Stimulated activated naive CD8-positive, alpha-beta T cell treated with anti-CD3 and anti-CD28 coated beads, Interleukin-15, Interleukin-2, amounts not matched to agents 100 ng/mL and 50 ng/mL, for 24 hours (primary cell): Measurements from ENCODE around the gene PARG.
"Not testable (repeated sequence)": the region's sequence is repeated elsewhere in the genome, so short reads cannot be mapped to it uniquely, and the experiment has no call there.

Experiments used
- H3K27ac Mint-ChIP-seq: one replicate; pipeline ENCODE4 v1.8.0; 2021; ENCODE audit warnings: mild to moderate bottlenecking, mixed read lengths
- H3K27me3 Mint-ChIP-seq: one replicate; pipeline ENCODE4 v1.8.0; 2021; ENCODE audit warnings: mixed read lengths
- H3K36me3 Mint-ChIP-seq: one replicate; pipeline ENCODE4 v1.8.0; 2021; ENCODE audit warnings: low read depth, mixed read lengths
- H3K4me1 Mint-ChIP-seq: one replicate; pipeline ENCODE4 v1.8.0; 2021; ENCODE audit warnings: low read depth, mixed read lengths
- H3K4me3 Mint-ChIP-seq: one replicate; pipeline ENCODE4 v1.8.0; 2021; ENCODE audit warnings: mild to moderate bottlenecking, mixed read lengths
- H3K9me3 Mint-ChIP-seq: one replicate; pipeline ENCODE4 v1.8.0; 2021; ENCODE audit warnings: mixed read lengths

The PARG gene

DNA sequence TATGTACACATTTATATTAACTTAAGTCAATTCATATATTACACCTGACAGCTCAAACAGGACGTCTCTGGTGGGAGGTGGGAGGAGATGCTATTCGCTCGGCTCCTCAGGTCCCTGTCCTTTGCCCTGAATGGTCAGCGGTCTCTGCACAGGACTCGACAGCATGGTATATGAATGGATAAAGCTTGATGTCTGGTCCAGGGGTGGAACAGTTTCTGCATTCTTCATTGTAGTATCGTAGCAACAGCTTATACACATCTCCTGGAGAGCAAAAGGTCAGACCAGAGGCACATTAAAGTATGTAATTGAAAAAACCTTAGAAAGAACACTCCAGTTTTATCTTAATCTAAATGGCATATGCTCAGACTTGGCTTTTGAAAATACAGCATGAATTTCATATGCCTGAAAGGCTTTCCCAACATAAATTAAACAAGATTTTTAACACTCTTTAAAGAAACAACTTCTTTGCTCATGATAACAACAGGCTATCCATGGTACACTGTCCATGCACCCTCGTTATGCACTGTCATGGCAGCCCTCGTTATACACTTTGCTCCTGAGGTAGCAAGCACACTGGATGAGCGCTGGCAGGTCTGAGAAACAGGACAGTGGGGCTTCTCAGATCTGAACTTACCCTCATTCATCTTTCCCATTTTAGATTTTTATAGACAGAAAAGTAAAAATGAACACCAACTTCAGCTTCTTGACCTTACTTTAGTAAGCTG, 122.4 kb downstream of the PARG start:
- Mint-ChIP-seq H3K36me3 (peaks cover 73% of the 10 kb centered on the region), H3K9me3 (peaks cover 7% of the 10 kb centered on the region), H3K4me1 (no peaks in the 10 kb centered on the region), H3K4me3 (no peak overlapping the region), H3K27me3 (no peaks in the 10 kb centered on the region), H3K27ac (no peak overlapping the region)

GRCh38 chr10:49817845-49818244, 124.0 kb downstream of the PARG start:
- peaks cover 73% of the 10 kb centered on the region for H3K36me3 Mint-ChIP-seq
- peaks cover 7% of the 10 kb centered on the region for H3K9me3 Mint-ChIP-seq
- H3K27me3 Mint-ChIP-seq, result no peaks in the 10 kb centered on the region
- no peaks in the 10 kb centered on the region for H3K4me1 Mint-ChIP-seq
- no peak overlapping the region for H3K4me3 Mint-ChIP-seq
- no peak overlapping the region for H3K27ac Mint-ChIP-seq

DNA sequence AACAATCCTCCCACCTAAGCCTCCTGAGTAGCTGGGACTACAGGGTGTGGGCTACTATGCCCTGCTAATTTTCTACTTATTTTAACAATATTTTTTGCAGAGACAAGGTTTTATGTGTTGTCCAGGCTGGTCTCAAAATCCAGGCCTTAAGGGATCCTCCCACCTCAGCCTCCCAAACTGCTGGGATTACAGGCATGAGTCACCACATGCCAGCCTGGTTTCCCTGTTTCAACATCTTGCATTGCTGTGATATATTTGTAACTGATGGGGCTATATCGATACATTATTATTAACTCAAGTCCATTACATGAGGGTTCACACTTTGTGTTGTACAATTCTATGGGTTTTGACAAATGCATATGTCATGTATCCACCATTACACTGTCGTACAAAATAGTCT, 137.8 kb downstream of the PARG start:
- Mint-ChIP-seq H3K27ac (no peak overlapping the region), H3K4me3 (no peak overlapping the region), H3K27me3 (peaks cover 10% of the 10 kb centered on the region), H3K36me3 (no peaks in the 10 kb centered on the region), H3K9me3 (peaks cover 7% of the 10 kb centered on the region), H3K4me1 (no peaks in the 10 kb centered on the region)

GRCh38 chr10:49798275-49798674, 143.6 kb downstream of the PARG start:
- Mint-ChIP-seq H3K4me3 (no peak overlapping the region), H3K4me1 (no peaks in the 10 kb centered on the region), H3K27me3 (no peaks in the 10 kb centered on the region), H3K9me3 (no peaks in the 10 kb centered on the region), H3K36me3 (no peaks in the 10 kb centered on the region), H3K27ac (no peak overlapping the region)

- H3K4me3 Mint-ChIP-seq, result no peak overlapping the region
- no peak overlapping the region for H3K27ac Mint-ChIP-seq
- H3K9me3 Mint-ChIP-seq, result no peaks in the 10 kb centered on the region
- no peaks in the 10 kb centered on the region for H3K4me1 Mint-ChIP-seq
- no peaks in the 10 kb centered on the region for H3K27me3 Mint-ChIP-seq
- no peaks in the 10 kb centered on the region for H3K36me3 Mint-ChIP-seq
These were observed 150.7 kb downstream of the PARG start for GRCh38 chr10:49791100-49791499.

GRCh38 chr10:49784681-49785080, 157.1 kb downstream of the PARG start:
- Mint-ChIP-seq H3K27me3 (peaks cover 13% of the 10 kb centered on the region), H3K36me3 (no peaks in the 10 kb centered on the region), H3K4me3 (no peak overlapping the region), H3K27ac (no peak overlapping the region), H3K9me3 (no peaks in the 10 kb centered on the region), H3K4me1 (no peaks in the 10 kb centered on the region)

DNA sequence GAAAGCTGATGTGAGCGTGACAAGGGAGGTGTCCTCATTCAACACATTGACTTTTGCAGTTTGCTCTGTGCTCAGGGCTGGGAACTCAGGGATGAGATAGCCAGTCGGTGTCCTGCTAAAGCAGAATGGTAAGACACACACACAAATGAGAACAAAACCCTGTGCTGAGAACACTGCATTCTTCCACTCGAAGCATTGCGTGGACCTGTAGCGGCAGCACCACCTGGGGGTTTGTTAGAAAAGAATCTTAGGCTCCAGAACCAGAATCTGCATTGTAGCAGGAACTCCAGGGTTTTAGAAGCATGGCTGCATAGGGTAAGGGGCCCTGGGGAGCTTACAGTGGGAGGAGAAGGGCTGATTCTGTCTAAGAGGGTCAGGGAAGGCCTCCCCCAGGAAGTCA, 158.2 kb downstream of the PARG start:
- Mint-ChIP-seq H3K9me3 (no peaks in the 10 kb centered on the region), H3K4me3 (no peak overlapping the region), H3K36me3 (no peaks in the 10 kb centered on the region), H3K27me3 (peaks cover 18% of the 10 kb centered on the region), H3K4me1 (no peaks in the 10 kb centered on the region), H3K27ac (no peak overlapping the region)

- Mint-ChIP-seq H3K36me3 (no peaks in the 10 kb centered on the region), H3K9me3 (no peaks in the 10 kb centered on the region), H3K4me3 (no peak overlapping the region), H3K27ac (no peak overlapping the region), H3K27me3 (peaks cover 21% of the 10 kb centered on the region), H3K4me1 (no peaks in the 10 kb centered on the region)
These were observed 160.6 kb downstream of the PARG start for GRCh38 chr10:49781247-49781646.

- Mint-ChIP-seq H3K4me3 (no peak overlapping the region), H3K4me1 (no peaks in the 10 kb centered on the region), H3K27me3 (peaks cover 19% of the 10 kb centered on the region), H3K27ac (no peak overlapping the region), H3K9me3 (no peaks in the 10 kb centered on the region), H3K36me3 (no peaks in the 10 kb centered on the region)
These were observed 163.6 kb downstream of the PARG start for GRCh38 chr10:49778197-49778596.

DNA sequence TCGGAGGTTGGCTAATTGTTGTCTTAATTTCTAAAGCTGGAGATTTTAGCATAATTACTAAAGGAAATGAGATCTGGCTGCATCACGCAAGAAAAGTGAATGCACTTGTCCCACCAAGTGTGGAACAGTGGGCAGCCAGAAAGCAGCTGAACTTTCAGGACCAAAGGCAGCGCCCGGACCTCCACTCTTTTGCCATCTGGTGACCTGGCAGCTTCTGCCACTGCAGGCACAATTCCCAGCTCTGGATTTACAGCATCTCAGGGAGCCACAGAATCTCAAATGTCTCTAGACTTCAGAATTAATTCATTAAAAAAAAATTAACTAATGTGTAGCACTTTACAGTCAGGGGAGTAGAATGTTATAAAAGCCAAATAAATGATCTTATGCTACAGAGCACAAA, 165.0 kb downstream of the PARG start:
- no peaks in the 10 kb centered on the region for H3K4me1 Mint-ChIP-seq
- H3K36me3 Mint-ChIP-seq, result no peaks in the 10 kb centered on the region
- H3K27me3 Mint-ChIP-seq, result peaks cover 26% of the 10 kb centered on the region
- H3K9me3 Mint-ChIP-seq, result no peaks in the 10 kb centered on the region
- H3K27ac Mint-ChIP-seq, result no peak overlapping the region
- H3K4me3 Mint-ChIP-seq, result no peak overlapping the region

GRCh38 chr10:49775014-49775413, 166.8 kb downstream of the PARG start:
- H3K4me3 Mint-ChIP-seq, result no peak overlapping the region
- H3K27me3 Mint-ChIP-seq, result peaks cover 26% of the 10 kb centered on the region
- no peaks in the 10 kb centered on the region for H3K9me3 Mint-ChIP-seq
- no peaks in the 10 kb centered on the region for H3K36me3 Mint-ChIP-seq
- peaks cover 4% of the 10 kb centered on the region for H3K4me1 Mint-ChIP-seq
- H3K27ac Mint-ChIP-seq, result no peak overlapping the region

DNA sequence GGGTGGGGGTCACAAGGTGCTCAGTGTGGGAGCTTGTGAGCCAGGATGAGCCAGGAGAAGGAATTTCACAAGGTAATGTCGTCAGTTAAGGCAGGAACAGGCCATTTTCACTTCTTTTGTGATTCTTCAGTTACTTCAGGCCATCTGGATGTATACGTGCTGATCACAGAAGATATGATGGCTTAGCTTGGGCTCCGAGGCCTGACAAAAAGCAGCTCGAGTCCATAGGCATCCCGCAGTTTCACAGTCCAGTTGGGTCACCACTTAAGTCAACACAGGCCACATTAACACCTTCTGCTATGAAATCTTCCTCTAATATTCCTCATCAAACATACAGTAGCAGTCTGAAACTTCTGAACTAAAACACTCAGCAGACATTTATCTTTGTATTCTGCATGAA, 168.9 kb downstream of the PARG start:
- peaks cover 22% of the 10 kb centered on the region for H3K27me3 Mint-ChIP-seq
- not testable (repeated sequence) for H3K4me3 Mint-ChIP-seq, H3K36me3 Mint-ChIP-seq, H3K4me1 Mint-ChIP-seq, H3K9me3 Mint-ChIP-seq, H3K27ac Mint-ChIP-seq

- peak overlapping the region; percentile 7 for H3K4me3 Mint-ChIP-seq
- H3K27me3 Mint-ChIP-seq, result peaks cover 40% of the 10 kb centered on the region
- H3K27ac Mint-ChIP-seq, H3K36me3 Mint-ChIP-seq, H3K9me3 Mint-ChIP-seq, H3K4me1 Mint-ChIP-seq: not testable (repeated sequence)
These were observed 170.8 kb downstream of the PARG start for GRCh38 chr10:49771046-49771445.

GRCh38 chr10:49769692-49770091, 172.1 kb downstream of the PARG start:
- Mint-ChIP-seq H3K4me1 (peaks cover 4% of the 10 kb centered on the region), H3K36me3 (no peaks in the 10 kb centered on the region), H3K9me3 (peaks cover 6% of the 10 kb centered on the region), H3K27ac (no peak overlapping the region), H3K4me3 (no peak overlapping the region), H3K27me3 (peaks cover 37% of the 10 kb centered on the region)

- Mint-ChIP-seq H3K4me1 (peaks cover 4% of the 10 kb centered on the region), H3K9me3 (peaks cover 6% of the 10 kb centered on the region), H3K27ac (no peak overlapping the region), H3K4me3 (no peak overlapping the region), H3K36me3 (no peaks in the 10 kb centered on the region), H3K27me3 (peaks cover 44% of the 10 kb centered on the region)
These were observed 173.1 kb downstream of the PARG start for GRCh38 chr10:49768731-49769130.

- Mint-ChIP-seq H3K36me3 (no peaks in the 10 kb centered on the region), H3K27ac (no peak overlapping the region), H3K4me1 (peaks cover 4% of the 10 kb centered on the region), H3K27me3 (peaks cover 48% of the 10 kb centered on the region), H3K4me3 (no peak overlapping the region), H3K9me3 (peaks cover 6% of the 10 kb centered on the region)
These were observed 173.5 kb downstream of the PARG start for GRCh38 chr10:49768329-49768728.
